HG03565 (cell line): ENCODE data around the gene OGT.
"Not testable (repeated sequence)": the region's sequence is repeated elsewhere in the genome, so short reads cannot be mapped to it uniquely, and the experiment has no call there.

Source experiments
- ATAC-seq: cut with Tn5 transposase; IDR thresholded peaks from one replicate; pipeline ENCODE4 v1.9.1; 2021; ENCODE audit warnings: mild to moderate bottlenecking, moderate library complexity; ENCODE audit not compliant: unreplicated experiment

Gene OGT

GRCh38 chrX:71579136-71579989 is 46.5 kb downstream of the OGT start:
- no peak for ATAC-seq

GRCh38 chrX:71579990-71580380 is 47.1 kb downstream of the OGT start:
- ATAC-seq: no peak

DNA sequence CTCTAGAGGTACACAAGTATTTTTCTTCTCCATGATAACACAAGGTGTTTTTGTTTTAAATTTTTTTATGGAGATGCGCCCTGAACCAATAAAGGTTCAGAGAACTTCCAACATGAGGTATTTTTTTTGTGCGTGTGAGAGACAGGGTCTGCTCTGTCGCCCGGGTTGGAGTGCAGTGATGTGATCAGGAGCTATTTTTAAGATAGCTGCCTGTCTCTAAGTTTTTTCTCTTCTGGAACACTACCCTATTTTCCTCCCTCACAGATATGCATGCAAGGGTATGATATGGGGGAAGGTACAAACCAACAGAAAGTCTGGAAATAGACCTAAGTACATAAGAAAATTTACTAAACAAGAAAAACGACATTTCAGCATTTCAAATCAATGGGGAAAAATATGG is 48.3 kb downstream of the OGT start:
- no peak for ATAC-seq

GRCh38 chrX:71586929-71587328 is 54.0 kb downstream of the OGT start:
- ATAC-seq: no peak

DNA sequence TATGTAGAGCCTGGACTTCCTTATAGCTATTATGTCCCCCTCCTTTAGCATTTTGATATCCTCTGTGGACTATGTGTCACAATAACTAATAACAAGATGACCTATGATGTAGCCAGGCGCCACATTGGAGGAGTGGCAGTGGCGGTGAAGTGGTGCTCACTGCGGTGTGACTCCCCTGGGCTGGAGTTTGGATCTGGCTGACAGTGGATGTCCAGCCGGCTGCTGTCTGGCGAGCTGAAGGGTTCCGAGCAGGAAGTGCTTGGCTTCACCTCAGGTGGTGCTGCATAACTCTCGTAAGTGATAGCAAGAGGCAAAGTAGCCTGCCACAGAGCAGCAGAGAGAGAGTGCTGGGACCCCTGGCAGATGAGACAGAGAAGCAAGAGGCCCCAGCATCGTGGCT is 60.3 kb downstream of the OGT start:
- ATAC-seq: not testable (repeated sequence)

DNA sequence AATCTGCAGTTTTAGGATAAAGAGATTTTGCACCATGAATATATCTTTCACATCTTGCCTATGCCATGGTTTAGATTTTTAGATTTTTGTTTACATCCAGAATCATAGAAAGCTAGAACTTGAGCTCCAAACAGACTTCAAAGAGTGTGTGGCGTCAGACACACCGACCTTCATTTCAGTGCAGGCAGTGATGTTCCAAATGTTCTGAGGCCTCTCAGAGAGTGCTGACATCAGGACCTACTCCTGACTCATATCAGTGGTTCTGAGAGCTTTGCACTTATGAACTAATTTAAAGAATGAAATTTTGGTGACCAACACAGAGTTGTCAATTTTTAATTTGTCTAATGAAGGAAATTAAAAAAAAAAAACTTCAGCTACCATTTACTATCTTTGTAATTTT is 67.1 kb downstream of the OGT start:
- no peak for ATAC-seq

GRCh38 chrX:71603618-71604017 is 70.7 kb downstream of the OGT start:
- no peak for ATAC-seq

GRCh38 chrX:71604141-71604540 is 71.2 kb downstream of the OGT start:
- no peak for ATAC-seq

DNA sequence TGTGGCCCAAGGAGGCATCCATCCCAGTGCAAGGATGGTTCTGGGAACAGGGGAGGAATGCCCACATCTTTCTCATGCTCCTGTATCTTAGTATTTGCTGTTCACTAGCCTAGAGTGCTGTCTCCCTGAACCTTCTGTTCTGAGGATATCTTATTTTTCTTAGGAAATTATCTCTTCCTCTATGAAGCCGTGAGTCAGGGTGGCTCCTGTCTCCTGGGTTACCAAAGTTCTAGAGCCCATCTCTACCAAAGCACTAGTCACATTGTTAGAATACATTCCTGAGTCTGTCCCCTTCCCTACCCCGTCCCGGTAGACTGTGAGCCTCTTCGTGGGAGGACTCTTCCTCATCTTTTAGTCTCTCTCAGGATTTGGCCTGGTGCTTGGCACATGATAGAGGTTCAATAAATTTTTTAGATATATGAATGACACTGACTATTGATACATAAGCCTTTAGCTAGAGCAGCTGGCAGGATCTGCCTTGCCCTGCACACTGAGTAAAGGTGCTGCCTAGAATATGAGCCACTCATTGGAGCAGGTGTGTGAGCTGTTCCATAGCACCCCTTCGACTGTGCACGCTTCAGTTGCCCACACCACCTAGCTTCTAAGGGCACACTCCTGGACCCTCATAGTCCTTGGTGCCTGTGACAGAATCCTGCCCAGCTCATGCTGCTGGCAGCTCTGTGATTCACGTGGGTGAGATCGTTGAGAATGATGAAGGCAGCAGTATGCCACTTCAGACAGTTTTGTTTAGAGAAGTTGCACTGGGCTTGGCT is 72.1 kb downstream of the OGT start:
- no peak for ATAC-seq

GRCh38 chrX:71606536-71607216 is 73.8 kb downstream of the OGT start:
- ATAC-seq: no peak

DNA sequence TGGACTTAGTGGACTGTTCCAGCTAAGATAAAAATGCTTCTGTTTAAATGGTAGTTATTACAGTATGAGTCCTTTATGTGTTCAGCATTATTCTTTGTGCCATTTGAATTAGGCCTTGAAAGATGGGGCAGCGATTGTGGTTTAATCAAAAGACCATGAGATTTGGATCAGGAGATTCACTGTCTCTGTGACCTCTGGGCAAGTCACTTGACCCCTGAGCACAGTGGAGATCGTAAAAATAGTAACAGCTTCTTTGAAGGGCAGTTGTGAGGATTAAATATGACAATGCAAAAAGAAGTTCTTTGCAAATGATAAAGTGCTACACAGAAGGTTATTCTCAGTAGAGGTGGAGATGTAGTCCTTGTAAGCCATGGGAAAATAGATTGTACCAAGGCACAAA is 74.6 kb downstream of the OGT start:
- no peak for ATAC-seq

DNA sequence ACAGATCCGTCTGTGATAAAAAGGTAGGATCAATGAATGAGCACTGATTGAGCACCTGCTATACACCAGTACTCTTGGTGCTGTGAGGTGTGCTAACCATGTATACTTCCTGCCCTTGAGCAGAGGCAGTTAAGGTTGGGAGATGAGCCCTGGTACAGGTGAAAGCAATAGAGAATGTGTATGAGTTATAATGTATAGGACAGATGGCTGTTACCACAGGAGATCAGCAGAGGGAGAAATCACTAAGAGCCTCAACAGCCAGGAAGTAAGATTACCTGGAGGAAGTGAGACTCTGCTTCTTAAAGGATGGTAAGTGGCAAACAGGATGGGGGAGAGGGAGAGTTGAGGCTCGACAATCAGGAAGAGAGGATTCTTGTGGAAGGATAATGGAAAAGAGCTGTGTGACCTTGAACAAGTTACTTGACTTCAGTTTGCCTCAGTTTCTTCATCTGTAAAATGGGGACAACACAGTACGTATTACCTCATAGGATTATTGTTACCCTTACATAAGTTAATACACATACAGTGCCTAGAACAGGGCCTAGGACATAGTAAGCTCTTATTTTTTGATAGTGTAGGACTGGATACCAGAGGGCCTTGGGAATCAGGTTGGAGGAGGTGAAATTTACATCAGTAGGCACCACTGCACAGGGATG is 76.3 kb downstream of the OGT start:
- no peak for ATAC-seq

GRCh38 chrX:71611736-71612135 is 78.8 kb downstream of the OGT start:
- not testable (repeated sequence) for ATAC-seq

DNA sequence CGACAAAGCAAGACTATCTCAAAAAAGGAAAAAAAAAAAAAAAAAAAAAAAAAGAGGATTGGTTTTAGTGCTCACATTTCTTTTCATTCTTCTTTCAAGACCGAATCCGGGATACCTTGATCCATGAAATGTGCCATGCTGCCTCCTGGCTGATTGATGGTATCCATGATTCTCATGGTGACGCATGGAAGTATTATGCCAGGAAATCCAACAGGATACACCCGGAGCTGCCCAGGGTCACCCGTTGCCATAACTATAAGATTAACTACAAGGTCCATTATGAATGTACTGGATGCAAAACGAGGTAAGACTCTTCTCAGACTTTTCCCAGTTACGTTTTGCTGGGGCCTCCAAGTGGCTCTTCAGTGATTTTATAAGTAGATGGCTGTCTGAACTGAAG is 79.4 kb downstream of the OGT start:
- no peak for ATAC-seq

DNA sequence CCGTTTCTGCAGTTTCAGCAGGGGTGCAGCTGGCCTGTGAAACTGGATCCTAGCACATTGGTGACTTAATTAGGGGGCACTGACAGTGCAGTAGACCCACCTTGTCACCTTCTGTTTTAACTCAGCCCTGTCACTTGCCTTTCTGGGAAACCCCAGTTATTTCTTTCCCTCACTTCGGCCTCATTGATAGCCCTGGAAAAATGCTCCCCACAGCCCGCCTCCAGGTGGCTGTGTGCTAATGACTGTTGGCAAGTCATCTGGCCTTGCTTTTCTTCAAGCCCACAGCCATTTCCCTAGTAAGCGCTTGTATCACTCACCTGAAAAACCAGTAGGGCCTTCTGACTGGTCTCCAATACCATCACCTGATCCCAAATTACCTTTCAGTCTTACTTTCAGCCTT is 82.2 kb downstream of the OGT start:
- ATAC-seq: no peak

- ATAC-seq: no peak
These were observed 83.0 kb downstream of the OGT start for GRCh38 chrX:71615954-71616353.

DNA sequence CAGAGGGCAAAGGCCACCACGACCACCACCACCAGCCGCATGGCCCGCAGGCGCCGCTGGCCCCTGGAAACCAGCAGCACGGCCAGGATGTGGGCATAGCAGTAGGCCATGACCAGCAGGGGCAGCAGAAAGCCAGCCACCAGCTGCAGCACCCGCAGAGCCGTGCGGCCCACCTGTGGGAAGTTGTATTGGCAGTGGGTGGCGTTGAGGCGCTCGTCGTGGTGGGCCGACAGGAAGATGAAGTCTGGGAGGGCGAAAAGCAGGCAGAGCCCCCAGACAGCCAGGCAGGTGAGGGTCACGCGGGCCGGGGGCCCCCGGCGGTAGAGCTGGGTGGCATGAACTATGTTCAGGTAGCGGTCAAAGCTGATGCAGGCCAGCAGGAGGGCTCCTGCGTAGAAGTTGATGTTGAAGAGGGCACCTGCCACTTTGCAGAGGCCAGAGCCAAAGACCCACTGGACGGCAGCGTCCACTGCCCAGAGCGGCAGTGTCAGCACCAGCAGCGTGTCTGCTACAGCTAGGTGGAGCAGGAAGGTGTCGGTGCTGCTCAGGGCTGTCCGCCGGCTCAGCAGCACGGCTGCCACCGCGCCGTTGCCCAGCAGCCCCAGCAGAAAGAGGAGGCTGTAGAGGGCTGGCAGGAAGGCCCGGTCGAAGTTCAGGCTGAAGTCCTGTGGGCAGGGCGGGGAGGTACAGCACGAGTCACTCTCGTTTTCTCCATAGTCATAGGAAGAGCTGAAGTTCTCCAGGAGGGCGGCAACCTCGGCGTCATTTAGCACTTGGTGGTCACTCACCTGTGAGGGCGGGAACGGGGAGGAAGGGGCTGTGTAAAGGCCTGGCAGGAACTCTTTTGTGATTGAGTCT is 84.0 kb downstream of the OGT start:
- no peak for ATAC-seq

DNA sequence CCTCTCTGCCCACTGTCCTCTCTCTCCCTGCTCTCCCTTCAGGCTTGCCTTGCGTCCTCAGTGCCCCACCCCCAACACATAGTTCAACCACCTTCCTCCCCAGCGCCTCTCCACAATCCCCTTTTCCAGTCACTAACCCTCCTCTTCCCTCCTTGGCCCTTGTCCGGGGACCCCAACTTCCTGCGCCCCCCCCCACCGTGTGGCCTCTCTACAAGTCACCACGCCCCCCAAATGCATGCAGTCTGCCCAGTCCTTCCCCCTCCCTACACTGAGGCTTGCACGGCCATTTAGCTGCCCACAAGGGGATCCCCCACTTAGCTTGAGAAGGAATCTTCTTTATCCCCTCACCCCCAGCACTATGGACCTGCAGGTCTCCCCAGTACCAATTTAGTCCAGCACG is 84.8 kb downstream of the OGT start:
- ATAC-seq: no peak

DNA sequence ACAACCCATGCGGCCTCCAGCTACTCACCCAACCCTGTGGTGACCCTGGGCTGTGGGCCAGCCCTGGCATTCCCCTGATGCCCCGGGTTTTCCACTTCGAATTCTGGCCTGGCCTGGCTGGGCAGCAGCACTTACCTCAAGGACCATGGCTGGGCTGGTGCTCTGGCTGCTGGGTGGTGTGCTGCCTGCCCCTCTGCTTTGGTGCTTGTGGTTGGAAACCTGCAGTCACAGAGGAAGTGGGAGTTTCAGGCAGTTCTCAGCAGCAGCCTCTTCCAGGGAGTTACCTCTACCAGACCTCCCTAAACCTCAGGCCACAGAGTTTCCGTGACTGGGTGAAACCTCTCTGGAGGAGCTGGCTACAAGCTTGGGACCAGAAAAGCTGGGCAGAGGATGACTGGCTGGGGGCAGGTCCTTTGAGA is 85.4 kb downstream of the OGT start, which contains the start of gene CXCR3:
TSS of gene CXCR3 (minus strand) at position 209 of the 419 bp plus-strand sequence. CDS start at position 147, 62 bp downstream.
- peak; percentile 52 for ATAC-seq

- ATAC-seq: no peak
These were observed 85.9 kb downstream of the OGT start for GRCh38 chrX:71618787-71619186.
